ENCODE data around the gene FXYD7.
A peak's percentile ranks its signal among the peaks of the same experiment; 100 is the strongest.

FXYD7 gene

GRCh38 chr19:35106291-35106583, 36.8 kb upstream of the FXYD7 start:
- Mint-ChIP-seq H3K4me3 (no peak overlapping the region), H3K36me3 (no peaks in the 10 kb centered on the region), H3K4me1 (no peaks in the 10 kb centered on the region), H3K27ac (no peak overlapping the region), H3K9me3 (no peaks in the 10 kb centered on the region), H3K27me3 (peaks cover 9% of the 10 kb centered on the region)
- ATAC-seq: no peak

- H3K27me3 Mint-ChIP-seq: peaks cover 14% of the 10 kb centered on the region
- no peak overlapping the region for H3K4me3 Mint-ChIP-seq
- H3K27ac Mint-ChIP-seq: no peak overlapping the region
- no peaks in the 10 kb centered on the region for H3K4me1 Mint-ChIP-seq
- H3K9me3 Mint-ChIP-seq: no peaks in the 10 kb centered on the region
- no peaks in the 10 kb centered on the region for H3K36me3 Mint-ChIP-seq
- no peak for ATAC-seq
Observed at GRCh38 chr19:35106898-35107541, 36.0 kb upstream of the FXYD7 start.

GRCh38 chr19:35107545-35107944, 35.5 kb upstream of the FXYD7 start:
- H3K27ac Mint-ChIP-seq: no peak overlapping the region
- no peaks in the 10 kb centered on the region for H3K9me3 Mint-ChIP-seq
- ATAC-seq: no peak
- no peak overlapping the region for H3K4me3 Mint-ChIP-seq
- no peaks in the 10 kb centered on the region for H3K4me1 Mint-ChIP-seq
- H3K27me3 Mint-ChIP-seq: peaks cover 19% of the 10 kb centered on the region
- no peaks in the 10 kb centered on the region for H3K36me3 Mint-ChIP-seq

GRCh38 chr19:35108730-35109129, 34.3 kb upstream of the FXYD7 start:
- Mint-ChIP-seq H3K9me3 (no peaks in the 10 kb centered on the region), H3K27me3 (peaks cover 19% of the 10 kb centered on the region), H3K4me1 (no peaks in the 10 kb centered on the region), H3K27ac (no peak overlapping the region), H3K36me3 (no peaks in the 10 kb centered on the region), H3K4me3 (no peak overlapping the region)
- ATAC-seq: no peak

- Mint-ChIP-seq H3K36me3 (no peaks in the 10 kb centered on the region), H3K9me3 (no peaks in the 10 kb centered on the region), H3K4me3 (no peak overlapping the region), H3K27me3 (peaks cover 19% of the 10 kb centered on the region), H3K4me1 (peaks cover 4% of the 10 kb centered on the region), H3K27ac (no peak overlapping the region)
- ATAC-seq: no peak
Observed at GRCh38 chr19:35109395-35110112, 33.5 kb upstream of the FXYD7 start.

GRCh38 chr19:35110974-35111373, 32.1 kb upstream of the FXYD7 start:
- peaks cover 19% of the 10 kb centered on the region for H3K27me3 Mint-ChIP-seq
- no peaks in the 10 kb centered on the region for H3K36me3 Mint-ChIP-seq
- H3K27ac Mint-ChIP-seq: no peak overlapping the region
- no peaks in the 10 kb centered on the region for H3K9me3 Mint-ChIP-seq
- H3K4me1 Mint-ChIP-seq: peaks cover 9% of the 10 kb centered on the region
- no peak for ATAC-seq
- H3K4me3 Mint-ChIP-seq: no peak overlapping the region

- H3K27ac Mint-ChIP-seq: no peak overlapping the region
- H3K36me3 Mint-ChIP-seq: no peaks in the 10 kb centered on the region
- no peak overlapping the region for H3K4me3 Mint-ChIP-seq
- H3K9me3 Mint-ChIP-seq: no peaks in the 10 kb centered on the region
- peaks cover 19% of the 10 kb centered on the region for H3K27me3 Mint-ChIP-seq
- peaks cover 9% of the 10 kb centered on the region for H3K4me1 Mint-ChIP-seq
- ATAC-seq: no peak
Observed at GRCh38 chr19:35112995-35113688, 29.9 kb upstream of the FXYD7 start.

GRCh38 chr19:35114353-35115176, 28.5 kb upstream of the FXYD7 start:
- peak overlapping the region; percentile 14 for H3K27ac Mint-ChIP-seq
- H3K36me3 Mint-ChIP-seq: no peaks in the 10 kb centered on the region
- H3K4me1 Mint-ChIP-seq: peaks cover 9% of the 10 kb centered on the region
- no peaks in the 10 kb centered on the region for H3K9me3 Mint-ChIP-seq
- H3K4me3 Mint-ChIP-seq: peak overlapping the region; percentile 32
- ATAC-seq: peak; percentile 81
- H3K27me3 Mint-ChIP-seq: peaks cover 10% of the 10 kb centered on the region

GRCh38 chr19:35115177-35115951, 27.7 kb upstream of the FXYD7 start, which contains the start of gene FXYD3:
Gene FXYD3, plus strand, starts transcription at chr19:35115823. Its CDS starts 3,554 bp downstream, at chr19:35119377.
- Mint-ChIP-seq H3K36me3 (no peaks in the 10 kb centered on the region), H3K4me3 (peak within 1 kb of the TSS; percentile 32), H3K4me1 (peaks cover 11% of the 10 kb centered on the region), H3K27ac (peak within 1 kb of the TSS; percentile 14), H3K9me3 (no peaks in the 10 kb centered on the region), H3K27me3 (peaks cover 10% of the 10 kb centered on the region)
- no peak for ATAC-seq

- no peaks in the 10 kb centered on the region for H3K36me3 Mint-ChIP-seq
- no peak overlapping the region for H3K27ac Mint-ChIP-seq
- H3K4me1 Mint-ChIP-seq: peaks cover 20% of the 10 kb centered on the region
- peaks cover 10% of the 10 kb centered on the region for H3K27me3 Mint-ChIP-seq
- no peak overlapping the region for H3K4me3 Mint-ChIP-seq
- no peak for ATAC-seq
- H3K9me3 Mint-ChIP-seq: no peaks in the 10 kb centered on the region
Observed at GRCh38 chr19:35116072-35116801, 26.8 kb upstream of the FXYD7 start.

- Mint-ChIP-seq H3K27ac (no peak overlapping the region), H3K36me3 (no peaks in the 10 kb centered on the region), H3K4me3 (no peak overlapping the region), H3K27me3 (peaks cover 4% of the 10 kb centered on the region), H3K9me3 (no peaks in the 10 kb centered on the region), H3K4me1 (peaks cover 26% of the 10 kb centered on the region)
- ATAC-seq: no peak
Observed at GRCh38 chr19:35117116-35117515, 25.9 kb upstream of the FXYD7 start.

GRCh38 chr19:35117799-35118198, 25.3 kb upstream of the FXYD7 start:
- no peak for ATAC-seq
- H3K4me1 Mint-ChIP-seq: peaks cover 26% of the 10 kb centered on the region
- no peaks in the 10 kb centered on the region for H3K36me3 Mint-ChIP-seq
- no peaks in the 10 kb centered on the region for H3K27me3 Mint-ChIP-seq
- H3K27ac Mint-ChIP-seq: no peak overlapping the region
- no peak overlapping the region for H3K4me3 Mint-ChIP-seq
- no peaks in the 10 kb centered on the region for H3K9me3 Mint-ChIP-seq

- Mint-ChIP-seq H3K27me3 (no peaks in the 10 kb centered on the region), H3K4me3 (no peak overlapping the region), H3K4me1 (peaks cover 26% of the 10 kb centered on the region), H3K36me3 (no peaks in the 10 kb centered on the region), H3K9me3 (no peaks in the 10 kb centered on the region), H3K27ac (no peak overlapping the region)
- no peak for ATAC-seq
Observed at GRCh38 chr19:35118268-35119020, 24.6 kb upstream of the FXYD7 start.

Data from stimulated activated memory B cell treated with anti-CD40 and anti-IgM and Interleukin-4, amounts not matched to agents 10 μg/mL and 1 μg/mL and 100 μg/mL, for 72 hours (primary cell).